Stimulated activated CD8-positive, alpha-beta memory T cell treated with anti-CD3 and anti-CD28 coated beads, Interleukin-4, amount 100 ng/mL, for 24 hours (primary cell): ENCODE results near the gene MACC1.
"Not testable (repeated sequence)": the region's sequence is repeated elsewhere in the genome, so short reads cannot be mapped to it uniquely, and the experiment has no call there.

Experiments used
- DNase-seq: peaks from one replicate; pipeline ENCODE4 v3.0.0-alpha.2; 2020; ENCODE audit warnings: low read depth

Gene MACC1

DNA sequence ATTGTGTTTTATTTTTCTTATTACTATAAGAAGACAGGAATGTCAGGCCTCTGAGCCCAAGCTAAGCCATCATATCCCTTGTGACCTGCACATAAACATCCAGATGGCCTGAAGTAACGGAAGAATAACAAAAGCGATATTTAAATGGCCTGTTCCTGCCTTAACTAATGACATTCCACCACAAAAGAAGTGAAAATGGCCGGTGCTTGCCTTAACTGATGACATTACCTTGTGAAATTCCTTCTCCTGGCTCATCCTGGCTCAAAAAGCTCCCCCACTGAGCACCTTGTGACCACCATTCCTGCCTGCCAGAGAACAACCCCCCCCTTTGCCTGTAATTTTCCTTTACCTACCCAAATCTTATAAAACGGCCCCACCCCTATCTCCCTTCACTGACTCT is 91.1 kb downstream of the MACC1 start:
- not testable (repeated sequence) for DNase-seq

DNA sequence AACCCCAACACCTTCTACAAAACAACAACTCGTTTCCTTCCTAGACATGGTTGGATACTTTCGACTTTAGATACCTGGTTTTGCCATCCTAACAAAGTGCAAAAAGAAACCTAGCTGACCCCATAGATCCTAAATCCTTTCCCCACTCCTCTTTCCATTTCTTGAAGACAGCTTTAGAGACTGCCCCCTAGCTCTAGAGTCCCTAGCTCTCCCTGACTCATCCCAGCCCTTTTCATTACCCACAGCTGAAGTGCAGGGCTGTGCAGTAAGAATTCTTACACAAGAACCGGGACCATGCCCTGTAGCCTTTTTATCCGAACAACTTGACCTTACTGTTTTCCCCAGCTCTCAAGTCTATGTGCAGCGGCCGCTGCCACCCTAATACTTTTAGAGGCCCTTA is 93.1 kb downstream of the MACC1 start:
- not testable (repeated sequence) for DNase-seq

DNA sequence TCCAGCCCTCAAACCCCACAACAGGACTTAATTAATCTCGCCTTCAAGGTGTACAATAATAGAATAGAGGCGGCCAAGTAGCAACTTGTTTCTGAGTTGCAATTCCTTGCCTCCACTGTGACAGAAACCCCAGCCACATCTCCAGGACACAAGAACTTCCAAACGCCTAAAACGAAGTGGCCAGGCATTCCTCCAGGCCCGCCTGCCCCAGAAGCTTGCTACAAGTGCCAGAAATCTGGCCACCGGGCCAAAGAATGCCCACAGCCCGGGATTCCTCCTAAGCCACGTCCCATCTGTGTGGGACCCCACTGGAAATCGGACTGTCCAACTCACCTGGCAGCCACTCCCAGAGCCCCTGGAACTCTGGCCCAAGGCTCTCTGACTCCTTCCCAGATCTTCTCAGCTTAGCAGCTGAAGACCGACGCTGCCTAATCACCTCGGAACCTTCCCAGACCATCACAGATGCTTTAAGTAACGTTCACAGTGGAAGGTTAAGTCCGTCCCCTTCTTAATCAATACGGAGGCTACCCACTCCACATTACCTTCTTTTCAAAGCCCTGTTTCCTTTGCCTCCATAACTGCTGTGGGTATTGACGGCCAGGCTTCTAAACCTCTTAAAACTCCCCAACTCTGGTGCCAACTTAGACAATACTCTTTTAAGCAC is 94.4 kb downstream of the MACC1 start:
- DNase-seq = not testable (repeated sequence)

DNA sequence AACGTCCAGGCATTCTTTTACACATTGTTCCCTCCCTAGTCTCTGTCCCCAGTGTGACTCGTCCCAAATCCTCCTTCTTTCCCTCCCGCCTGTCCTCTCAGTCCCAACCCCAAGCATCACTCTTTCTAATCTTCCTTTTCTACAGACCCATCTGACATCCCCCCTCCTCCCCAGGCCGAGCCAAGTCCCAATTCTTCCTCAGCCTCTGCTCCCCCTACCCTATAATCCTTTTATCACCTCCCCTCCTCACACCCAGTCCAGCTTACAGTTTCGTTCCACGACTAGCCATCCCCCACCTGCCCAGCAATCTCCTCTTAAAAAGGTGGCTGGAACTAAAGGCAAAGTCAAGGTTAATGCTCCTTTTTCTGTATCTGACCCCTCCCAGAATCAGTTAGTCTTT is 95.1 kb downstream of the MACC1 start:
- no peak for DNase-seq

DNA sequence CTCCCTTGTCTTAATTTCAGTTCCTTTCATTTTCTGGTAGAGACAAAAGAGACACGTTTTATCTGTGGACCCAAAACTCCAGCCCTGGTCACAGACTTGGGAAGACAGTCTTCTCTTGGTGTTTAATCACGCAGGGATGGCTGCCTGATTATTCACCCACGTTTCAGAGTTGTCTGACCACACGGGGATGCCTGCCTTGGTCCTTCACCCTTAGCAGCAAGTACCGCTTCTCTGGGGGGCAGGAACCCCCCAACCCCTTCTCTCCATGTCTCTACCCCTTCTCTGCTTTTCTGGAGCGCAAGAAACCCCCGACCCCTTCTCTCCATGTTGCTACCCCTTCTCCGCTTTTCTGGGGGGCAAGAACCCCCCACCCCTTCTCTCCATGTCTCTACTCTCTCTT is 95.8 kb downstream of the MACC1 start:
- no peak for DNase-seq

DNA sequence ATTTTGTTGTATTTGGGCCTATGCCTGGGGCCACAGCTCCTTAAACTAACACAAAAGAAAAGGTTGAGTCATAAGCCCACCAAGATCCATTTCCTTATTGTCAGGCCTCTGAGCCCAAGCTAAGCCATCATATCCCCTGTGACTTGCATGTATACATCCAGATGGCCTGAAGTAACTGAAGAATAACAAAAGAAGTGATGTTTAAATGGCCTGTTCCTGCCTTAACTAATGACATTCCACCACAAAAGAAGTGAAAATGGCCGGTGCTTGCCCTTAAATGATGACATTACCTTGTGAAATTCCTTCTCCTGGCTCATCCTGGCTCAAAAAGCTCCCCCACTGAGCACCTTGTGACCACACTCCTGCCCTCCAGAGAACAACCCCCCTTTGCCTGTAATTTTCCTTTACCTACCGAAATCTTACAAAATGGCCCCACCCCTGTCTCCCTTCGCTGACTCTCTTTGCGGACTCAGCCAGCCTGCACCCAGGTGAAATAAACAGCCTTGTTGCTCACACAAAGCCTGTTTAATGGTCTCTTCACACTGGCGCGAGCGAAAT is 96.5 kb downstream of the MACC1 start:
- DNase-seq = not testable (repeated sequence)

DNA sequence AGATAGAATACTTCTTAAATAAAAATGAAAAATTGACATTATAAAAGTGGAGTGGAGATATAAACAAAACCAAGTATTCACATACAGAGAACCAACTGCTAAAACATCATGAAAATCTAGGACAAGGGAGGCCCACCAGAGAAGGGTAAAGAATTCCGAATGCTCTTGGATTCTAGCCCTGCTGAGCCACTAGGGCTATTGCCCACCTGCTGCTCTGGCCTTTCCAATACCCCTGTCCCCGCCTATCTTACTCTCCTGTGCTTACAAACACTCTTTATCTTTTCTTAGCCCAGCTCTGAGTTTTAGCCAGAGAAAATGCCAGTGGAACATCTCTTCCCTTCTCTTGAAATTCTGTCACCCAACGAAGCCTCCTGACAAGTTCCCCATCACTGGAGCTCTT is 100.3 kb downstream of the MACC1 start:
- DNase-seq = no peak

DNA sequence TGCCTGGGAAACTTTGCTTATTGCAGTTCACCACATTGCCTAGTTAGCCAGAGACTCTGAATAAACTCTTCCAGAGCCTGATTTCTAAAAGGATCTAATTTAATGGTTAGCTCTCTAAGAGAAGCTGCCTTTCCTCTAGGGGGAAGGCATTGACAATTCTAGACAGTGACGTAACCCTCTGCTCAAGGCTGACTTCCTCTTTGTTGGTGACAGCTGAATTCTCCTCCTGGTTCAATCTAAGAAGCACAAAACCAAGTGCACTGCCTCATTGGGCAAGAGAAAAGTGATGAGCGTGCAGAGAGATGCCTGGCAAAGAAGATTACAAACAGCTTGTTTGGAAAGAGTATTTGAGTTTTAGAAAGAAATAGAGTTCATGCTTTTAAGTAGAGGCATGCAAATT is 102.7 kb downstream of the MACC1 start:
- DNase-seq = no peak

DNA sequence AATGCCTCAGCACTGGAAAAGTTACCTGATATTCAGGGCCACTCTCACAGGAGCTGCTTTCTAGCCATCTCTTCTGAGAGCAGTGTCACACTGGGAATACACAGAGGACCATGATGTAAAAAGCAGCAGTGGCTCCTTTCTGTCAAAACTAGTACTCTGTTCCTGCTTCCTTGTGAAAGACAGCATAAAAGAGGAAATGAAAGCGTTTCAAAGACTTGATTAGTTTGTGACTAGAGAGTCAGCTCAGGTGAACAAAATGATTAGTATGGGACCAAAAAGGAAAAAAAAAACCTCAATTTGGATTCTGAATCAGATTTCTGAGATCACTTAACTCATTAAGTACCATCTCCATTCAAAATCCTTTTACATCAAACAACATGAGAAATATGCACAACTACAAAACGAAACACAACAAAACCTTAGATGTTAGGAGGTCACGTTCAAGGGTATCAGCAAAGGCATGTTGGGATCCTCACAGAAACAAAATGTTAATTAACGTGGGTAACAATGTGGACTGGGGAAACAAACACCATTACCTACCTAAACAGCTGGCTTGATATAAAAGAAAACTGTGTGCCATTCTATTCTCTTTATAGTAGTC is 103.7 kb downstream of the MACC1 start:
- DNase-seq = no peak

DNA sequence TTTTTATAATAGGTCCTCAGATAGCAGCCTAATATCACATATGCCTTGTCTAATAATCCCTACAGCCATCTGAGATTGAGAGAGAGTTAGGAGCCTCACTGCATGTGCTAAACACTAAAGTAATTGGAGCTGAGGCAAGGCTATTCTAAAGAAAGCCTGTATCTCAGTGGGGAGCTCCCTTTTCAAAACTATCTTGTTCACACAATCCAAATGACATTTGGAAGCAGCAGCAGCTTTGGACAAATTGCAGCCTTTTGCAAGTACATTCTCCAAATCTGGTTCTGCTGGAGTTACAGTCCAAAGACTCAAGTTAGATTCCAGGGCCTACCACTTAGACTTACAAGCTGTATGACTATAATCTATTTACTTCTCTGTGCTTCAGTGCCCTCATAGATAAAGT is 104.5 kb downstream of the MACC1 start:
- no peak for DNase-seq

DNA sequence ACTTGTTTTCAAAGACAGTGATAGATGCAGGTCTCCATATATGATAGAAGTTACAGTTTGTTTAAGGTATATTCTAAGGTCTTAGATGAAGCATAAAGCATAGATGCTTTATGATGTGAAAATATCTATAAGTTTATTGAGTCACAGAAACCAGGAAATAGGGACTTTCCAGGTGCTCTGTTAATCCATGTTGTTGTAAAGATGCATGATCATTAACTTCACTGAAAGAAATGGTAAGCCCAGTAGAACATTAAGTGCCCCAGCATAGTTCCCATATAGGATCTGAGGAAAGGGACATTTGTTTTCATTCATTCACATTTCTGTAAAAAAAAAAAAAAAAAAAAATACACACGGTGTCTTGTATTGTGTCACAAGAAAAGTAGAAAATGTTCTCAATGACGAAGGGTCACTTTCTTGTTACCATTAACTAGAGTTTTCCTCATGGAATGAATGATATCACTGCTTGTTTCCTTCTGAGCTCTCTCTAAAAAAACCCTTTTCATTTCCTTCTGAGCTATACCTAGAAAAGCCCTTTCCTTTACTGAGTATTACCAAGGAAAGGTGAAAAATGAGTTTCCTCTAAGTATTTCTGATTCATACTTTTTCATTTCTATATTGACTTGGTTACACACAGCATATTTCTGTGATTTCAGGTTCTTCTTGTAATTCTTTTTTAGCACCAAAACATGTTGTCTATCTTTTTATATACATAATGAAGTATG is 105.2 kb downstream of the MACC1 start:
- DNase-seq = no peak

DNA sequence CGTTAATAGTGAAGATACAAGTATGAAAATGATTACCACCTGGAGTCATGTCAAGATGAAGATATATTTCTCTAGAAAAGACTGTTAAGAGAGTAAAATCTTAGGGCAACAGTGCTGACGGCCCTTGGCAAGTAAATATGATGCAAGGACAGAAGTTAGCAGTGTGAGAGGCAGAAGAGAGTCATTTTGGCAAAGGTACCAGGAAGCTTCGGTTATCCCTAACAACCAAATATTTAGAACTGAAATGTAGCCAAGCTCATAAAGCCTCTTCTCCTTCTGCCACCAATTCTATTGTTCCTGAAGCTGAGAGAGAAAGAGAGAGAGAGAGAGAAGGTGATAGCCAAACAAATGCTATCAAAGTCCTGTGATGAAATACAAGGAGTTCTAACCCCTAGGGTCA is 109.6 kb downstream of the MACC1 start:
- no peak for DNase-seq

DNA sequence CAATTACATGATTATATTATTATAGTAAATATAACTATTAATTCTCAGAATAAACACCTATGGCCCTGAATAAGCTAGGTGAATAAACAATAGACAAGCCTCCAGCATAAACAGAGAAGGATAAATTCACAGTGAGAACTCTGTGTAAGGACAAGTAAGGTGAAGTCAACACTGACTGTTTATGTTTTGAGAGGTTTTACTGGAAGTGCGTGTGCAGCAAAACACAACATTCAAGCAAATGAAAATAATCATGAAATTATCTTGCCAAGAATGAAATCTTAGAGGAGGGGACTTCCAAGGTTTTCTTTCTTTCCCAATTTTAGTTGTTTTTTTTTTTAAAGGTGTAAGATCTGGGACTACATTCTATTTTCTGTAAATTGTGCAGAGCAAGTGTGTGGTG is 112.5 kb downstream of the MACC1 start:
- no peak for DNase-seq

DNA sequence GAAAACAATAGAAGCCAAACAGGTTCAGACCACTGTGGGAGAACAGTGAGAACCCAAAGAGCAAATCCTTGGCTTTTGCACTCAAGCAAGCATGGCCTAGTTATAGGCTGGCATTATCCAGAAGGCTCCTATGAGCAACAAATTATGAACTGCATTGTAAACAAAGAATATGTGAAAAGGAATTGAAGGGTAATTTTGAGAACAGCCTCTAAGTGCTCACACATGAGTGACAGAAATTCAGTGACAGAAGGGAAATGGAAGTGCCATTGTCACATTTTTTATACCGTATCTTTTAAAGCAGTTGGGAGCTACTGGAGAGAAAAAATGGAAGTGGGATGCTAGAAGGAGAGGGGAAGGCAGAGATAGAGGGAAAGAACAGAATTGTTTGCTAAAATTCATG is 114.2 kb downstream of the MACC1 start:
- no peak for DNase-seq

DNA sequence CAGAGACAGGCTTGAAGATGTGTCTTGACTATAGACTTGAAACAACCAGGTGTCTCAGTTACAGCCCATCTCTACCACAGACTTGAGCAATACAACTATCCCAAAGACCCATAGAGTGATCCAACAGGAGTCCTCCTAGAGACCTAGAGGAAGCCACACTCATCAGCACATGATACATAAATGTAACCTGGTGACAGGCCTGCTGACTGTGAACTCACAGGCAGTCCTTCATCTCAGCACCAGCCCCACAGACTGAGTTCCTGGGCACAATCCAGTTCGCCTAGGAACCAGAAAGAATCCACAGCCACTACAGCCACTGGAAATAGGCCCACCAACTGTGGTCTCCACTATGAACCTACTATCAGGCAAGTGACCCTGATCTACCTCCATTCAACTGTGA is 121.3 kb downstream of the MACC1 start:
- no peak for DNase-seq

DNA sequence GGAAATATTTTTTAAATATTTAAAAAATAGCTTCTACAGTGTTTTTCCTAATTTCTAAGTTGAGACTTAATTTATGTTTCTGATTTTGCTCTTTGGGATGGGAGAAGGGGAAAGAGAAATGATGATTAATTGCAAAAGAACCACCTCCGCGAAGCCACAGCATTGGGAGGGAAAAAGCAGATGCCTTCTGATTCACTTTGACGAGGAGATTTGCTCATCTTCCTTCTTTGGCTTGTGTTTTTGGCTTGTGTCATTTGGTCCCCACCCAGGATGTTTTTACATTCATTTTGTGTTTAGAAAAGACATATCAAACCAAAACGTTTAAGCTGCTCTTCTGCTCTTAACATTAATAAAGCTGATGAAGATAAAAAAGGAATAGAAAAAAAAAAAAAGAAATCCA is 121.7 kb downstream of the MACC1 start:
- DNase-seq = no peak

DNA sequence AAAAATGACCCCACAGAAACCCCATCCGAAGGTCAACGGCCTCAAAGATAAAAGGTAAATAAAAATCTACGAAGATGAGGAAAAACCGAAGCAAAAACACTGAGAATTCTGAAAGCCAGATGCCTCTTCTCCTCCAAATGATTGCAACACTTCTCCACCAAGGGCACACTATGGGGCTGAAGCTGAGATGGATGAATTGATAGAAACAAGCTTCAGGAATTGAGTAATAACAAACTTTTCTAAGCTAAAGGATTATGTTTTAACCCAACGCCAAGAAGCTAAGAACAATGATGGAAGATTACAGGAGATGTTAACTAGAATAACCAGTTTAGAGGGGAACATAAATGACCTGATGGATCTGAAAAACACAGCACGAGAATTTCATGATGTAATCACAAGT is 127.8 kb downstream of the MACC1 start:
- no peak for DNase-seq

DNA sequence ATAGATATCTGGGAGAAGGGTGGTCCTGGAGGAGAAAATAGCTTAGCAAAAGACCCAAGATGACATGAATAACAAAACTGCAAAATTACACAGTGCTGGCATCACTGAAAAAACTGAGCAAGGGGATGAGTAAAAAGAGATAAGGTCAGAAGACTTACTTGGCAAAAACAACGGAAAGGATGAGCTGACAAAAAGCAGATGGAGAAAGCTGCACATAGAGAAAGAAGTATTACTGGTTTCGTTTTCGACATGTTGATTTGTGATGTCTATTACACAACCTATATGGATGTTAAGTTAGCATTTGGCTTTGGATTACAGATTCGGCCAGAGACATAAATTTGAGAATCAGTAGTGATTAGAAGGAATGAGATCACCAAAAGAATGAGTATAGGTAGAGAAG is 132.1 kb downstream of the MACC1 start:
- no peak for DNase-seq
